ENCODE results near the gene SH3BP5L.
"Not testable (repeated sequence)": the region's sequence is repeated elsewhere in the genome, so short reads cannot be mapped to it uniquely, and the experiment has no call there.

SH3BP5L gene

DNA sequence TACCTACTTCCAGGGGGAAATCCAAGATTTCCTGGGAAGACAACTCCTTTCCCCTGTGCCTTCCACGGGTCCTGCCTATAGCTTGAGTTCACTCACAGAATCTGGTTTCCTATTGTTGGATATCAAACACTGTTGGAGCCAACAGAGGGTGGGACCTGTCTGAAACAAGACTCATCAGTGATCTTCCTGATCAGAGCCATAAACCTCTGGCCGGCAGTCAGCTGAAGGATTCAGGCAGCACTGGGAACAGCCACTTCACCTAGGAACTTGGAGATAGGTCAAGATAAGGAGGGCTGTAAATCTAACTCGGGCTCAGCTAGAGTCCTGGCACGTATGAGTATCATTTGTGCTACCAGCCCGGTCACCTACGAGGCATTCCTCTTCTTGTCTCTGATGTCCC lies 23.3 kb downstream of the SH3BP5L start:
- Mint-ChIP-seq H3K27me3 (ENCODE audit: low read depth) (peaks cover 16% of the 10 kb centered on the region), H3K4me3 (no peak overlapping the region), H3K4me1 (ENCODE audit: low read depth) (peaks cover 4% of the 10 kb centered on the region), H3K27ac (no peak overlapping the region), H3K9me3 (no peaks in the 10 kb centered on the region), H3K36me3 (ENCODE audit: low read depth) (no peaks in the 10 kb centered on the region)
- no peak for DNase-seq (ENCODE audit: low spot score)

DNA sequence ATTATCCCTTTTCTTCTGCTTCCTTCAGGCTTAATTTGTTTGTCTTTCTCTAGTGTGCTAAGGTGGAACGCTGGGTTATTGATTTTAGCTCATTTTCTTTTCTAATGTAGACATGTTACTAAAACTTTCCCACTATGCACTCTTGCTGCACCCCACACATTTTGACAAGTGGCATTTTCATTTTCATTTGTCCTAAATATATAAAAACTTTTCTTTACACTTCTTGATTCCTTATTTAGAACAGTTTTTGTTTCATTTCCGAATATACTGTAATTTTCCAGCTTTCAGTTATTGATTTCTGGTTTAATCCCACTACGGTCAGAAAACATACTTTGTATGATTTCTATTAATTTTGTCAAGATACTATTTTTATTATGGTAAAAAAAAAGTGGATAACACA lies 25.3 kb downstream of the SH3BP5L start:
- Mint-ChIP-seq H3K9me3 (no peaks in the 10 kb centered on the region), H3K36me3 (ENCODE audit: low read depth) (no peaks in the 10 kb centered on the region), H3K4me3 (no peak overlapping the region), H3K27me3 (ENCODE audit: low read depth) (peaks cover 26% of the 10 kb centered on the region), H3K27ac (no peak overlapping the region), H3K4me1 (ENCODE audit: low read depth) (peaks cover 4% of the 10 kb centered on the region)
- no peak for DNase-seq (ENCODE audit: low spot score)

DNA sequence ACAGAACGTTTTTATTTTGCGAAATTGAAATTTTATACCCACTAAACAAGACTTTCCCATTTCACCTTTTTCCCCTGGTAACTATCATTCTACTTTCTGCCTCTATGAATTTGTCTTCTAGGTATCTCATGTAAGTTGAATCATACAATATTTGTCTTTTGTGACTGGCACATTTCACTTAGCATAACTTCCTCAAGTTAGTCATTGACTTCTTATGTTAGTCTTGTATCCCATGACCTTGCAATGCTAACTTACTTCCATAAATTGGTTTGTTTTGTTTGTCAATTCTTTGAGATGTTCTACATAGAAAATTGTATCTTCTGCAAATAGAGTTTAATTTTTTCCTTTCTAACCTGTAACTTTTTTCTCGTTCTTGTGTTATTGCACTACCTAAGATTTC lies 26.9 kb downstream of the SH3BP5L start:
- peaks cover 26% of the 10 kb centered on the region for H3K27me3 Mint-ChIP-seq (ENCODE audit: low read depth)
- peaks cover 3% of the 10 kb centered on the region for H3K4me1 Mint-ChIP-seq (ENCODE audit: low read depth)
- DNase-seq (ENCODE audit: low spot score) = no peak
- no peaks in the 10 kb centered on the region for H3K36me3 Mint-ChIP-seq (ENCODE audit: low read depth)
- no peak overlapping the region for H3K27ac Mint-ChIP-seq
- H3K9me3 Mint-ChIP-seq = no peaks in the 10 kb centered on the region
- no peak overlapping the region for H3K4me3 Mint-ChIP-seq

DNA sequence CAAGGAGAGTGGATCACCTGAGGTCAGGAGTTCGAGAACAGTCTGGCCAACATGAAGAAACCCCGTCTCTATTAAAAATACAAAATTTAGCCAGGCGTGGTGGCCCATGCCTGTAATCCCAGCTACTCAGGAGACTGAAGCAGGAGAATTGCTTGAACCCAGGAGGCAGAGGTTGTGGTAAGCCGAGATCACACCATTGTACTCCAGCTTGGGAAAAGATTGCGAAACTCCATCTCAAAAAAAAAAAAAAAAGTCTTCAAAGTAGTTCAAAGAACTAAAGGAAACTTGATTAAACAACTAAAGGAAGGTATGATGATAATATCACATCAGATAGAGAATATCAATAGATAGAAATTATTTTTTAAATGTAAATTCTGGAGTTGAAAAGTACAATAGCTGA lies 31.1 kb downstream of the SH3BP5L start:
- not testable (repeated sequence) for DNase-seq (ENCODE audit: low spot score); H3K4me3 Mint-ChIP-seq; H3K4me1 Mint-ChIP-seq (ENCODE audit: low read depth); H3K9me3 Mint-ChIP-seq; H3K36me3 Mint-ChIP-seq (ENCODE audit: low read depth); H3K27ac Mint-ChIP-seq
- H3K27me3 Mint-ChIP-seq (ENCODE audit: low read depth) = peaks cover 21% of the 10 kb centered on the region

DNA sequence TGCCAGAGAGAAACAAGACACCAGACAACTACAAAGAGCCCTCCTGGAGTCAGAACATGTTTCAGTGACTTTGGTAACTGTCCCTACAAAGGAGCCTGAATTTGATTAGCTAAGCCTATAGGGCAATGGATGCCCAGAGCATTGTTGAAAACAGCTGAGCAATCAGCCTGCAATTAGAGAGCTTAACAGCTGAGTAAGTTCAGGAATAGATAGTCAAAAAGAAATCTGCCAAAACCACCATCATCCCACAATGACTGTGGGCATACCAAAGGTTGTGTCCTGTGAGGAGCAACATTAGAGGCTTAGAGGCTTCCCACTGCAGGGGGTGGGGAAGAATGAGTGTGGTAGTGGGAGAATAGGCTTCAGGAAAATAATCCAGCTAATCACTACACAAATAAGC lies 32.1 kb downstream of the SH3BP5L start:
- H3K9me3 Mint-ChIP-seq = no peaks in the 10 kb centered on the region
- no peak overlapping the region for H3K27ac Mint-ChIP-seq
- H3K4me3 Mint-ChIP-seq = no peak overlapping the region
- DNase-seq (ENCODE audit: low spot score) = peak; percentile 30
- no peaks in the 10 kb centered on the region for H3K36me3 Mint-ChIP-seq (ENCODE audit: low read depth)
- H3K27me3 Mint-ChIP-seq (ENCODE audit: low read depth) = peaks cover 17% of the 10 kb centered on the region
- peaks cover 6% of the 10 kb centered on the region for H3K4me1 Mint-ChIP-seq (ENCODE audit: low read depth)

DNA sequence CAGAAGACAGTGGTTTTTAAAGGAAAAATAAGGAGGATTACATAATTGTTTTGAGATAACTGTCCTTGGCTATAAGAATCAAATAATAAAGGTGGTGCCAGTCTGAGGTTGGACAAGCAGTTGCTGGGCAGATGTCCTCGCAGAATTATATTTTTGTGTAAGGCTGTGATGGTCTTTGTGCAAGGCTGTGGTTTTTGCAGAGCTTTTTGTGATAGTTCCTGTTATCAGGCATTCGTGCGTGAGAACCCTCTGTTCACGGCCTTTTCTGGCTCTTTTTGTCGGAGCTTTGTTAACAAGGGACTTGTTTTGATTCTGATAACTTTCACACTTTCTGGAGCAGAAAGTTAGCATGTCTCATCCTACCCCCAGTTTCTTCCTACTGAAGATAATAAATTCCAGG lies 33.4 kb downstream of the SH3BP5L start:
- H3K4me1 Mint-ChIP-seq (ENCODE audit: low read depth) = peaks cover 6% of the 10 kb centered on the region
- no peak overlapping the region for H3K4me3 Mint-ChIP-seq
- H3K36me3 Mint-ChIP-seq (ENCODE audit: low read depth) = no peaks in the 10 kb centered on the region
- peaks cover 9% of the 10 kb centered on the region for H3K27me3 Mint-ChIP-seq (ENCODE audit: low read depth)
- DNase-seq (ENCODE audit: low spot score) = no peak
- no peak overlapping the region for H3K27ac Mint-ChIP-seq
- H3K9me3 Mint-ChIP-seq = no peaks in the 10 kb centered on the region

DNA sequence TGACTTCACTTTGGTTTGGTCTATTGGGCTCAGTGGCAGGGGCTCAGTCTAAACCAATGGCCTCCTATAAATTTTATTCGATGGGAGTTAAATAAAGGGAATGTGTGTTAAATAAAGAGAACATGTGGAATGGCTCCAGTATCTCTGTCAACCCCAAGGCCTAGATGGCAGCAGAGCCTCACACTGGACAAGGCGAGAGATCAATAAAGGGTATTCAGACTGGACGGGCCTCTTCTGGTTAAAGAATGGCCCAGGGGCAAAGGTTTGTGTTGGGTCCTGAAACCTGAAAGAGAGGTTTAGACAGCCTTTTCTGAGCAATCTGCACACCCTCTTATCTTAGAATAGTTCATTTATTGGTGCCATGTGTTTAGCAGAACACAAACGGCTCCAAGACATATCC lies 34.7 kb downstream of the SH3BP5L start:
- no peaks in the 10 kb centered on the region for H3K9me3 Mint-ChIP-seq
- no peak for DNase-seq (ENCODE audit: low spot score)
- H3K4me3 Mint-ChIP-seq = no peak overlapping the region
- peaks cover 1% of the 10 kb centered on the region for H3K27me3 Mint-ChIP-seq (ENCODE audit: low read depth)
- H3K36me3 Mint-ChIP-seq (ENCODE audit: low read depth) = no peaks in the 10 kb centered on the region
- H3K27ac Mint-ChIP-seq = no peak overlapping the region
- H3K4me1 Mint-ChIP-seq (ENCODE audit: low read depth) = peaks cover 6% of the 10 kb centered on the region

DNA sequence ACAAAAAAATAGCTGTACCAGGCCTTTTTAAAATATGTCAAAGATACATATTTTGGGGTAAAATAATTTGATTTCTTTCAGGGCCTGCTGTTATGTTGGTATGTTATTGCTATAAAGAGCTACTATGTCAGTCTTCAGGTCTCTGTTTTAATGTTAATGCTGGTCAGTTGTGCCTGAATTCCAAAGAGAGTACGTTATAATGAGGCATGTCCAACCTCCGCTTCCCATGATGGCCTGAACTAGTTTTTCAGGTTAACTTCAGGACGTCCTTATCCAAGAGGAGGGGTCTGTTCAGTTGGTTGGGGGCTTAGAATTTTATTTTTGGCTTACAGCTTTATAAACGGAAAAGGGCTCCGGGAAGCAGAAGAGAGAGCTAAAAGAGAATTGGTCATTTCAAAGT lies 35.3 kb downstream of the SH3BP5L start:
- H3K9me3 Mint-ChIP-seq = no peaks in the 10 kb centered on the region

DNA sequence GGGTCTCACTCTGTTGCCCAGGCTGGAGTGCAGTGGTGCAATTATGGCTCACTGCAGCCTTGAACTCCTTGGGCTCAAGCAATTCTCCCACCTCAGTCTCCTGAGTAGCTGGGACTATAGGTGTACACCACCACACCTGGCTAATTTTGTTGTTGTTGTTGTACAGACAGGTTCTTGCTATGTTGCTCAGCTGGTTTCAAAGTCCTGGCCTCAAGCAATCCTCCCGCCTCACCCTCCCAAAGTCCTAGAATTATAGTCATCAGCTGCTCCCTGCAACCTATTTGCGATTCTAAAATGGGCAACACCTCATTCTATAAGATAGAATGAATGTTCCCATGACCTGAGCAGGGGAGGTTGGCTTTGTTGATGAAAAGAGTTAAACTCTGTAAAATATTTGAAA lies 36.4 kb downstream of the SH3BP5L start:
- H3K27ac Mint-ChIP-seq; H3K4me1 Mint-ChIP-seq (ENCODE audit: low read depth); H3K36me3 Mint-ChIP-seq (ENCODE audit: low read depth); H3K9me3 Mint-ChIP-seq; DNase-seq (ENCODE audit: low spot score); H3K4me3 Mint-ChIP-seq; H3K27me3 Mint-ChIP-seq (ENCODE audit: low read depth): not testable (repeated sequence)

More for the DNA sequence above, 35.3 kb downstream of the SH3BP5L start:
- H3K27me3 Mint-ChIP-seq (ENCODE audit: low read depth) = no peaks in the 10 kb centered on the region
- H3K27ac Mint-ChIP-seq = no peak overlapping the region
- no peaks in the 10 kb centered on the region for H3K36me3 Mint-ChIP-seq (ENCODE audit: low read depth)
- no peak for DNase-seq (ENCODE audit: low spot score)
- H3K4me3 Mint-ChIP-seq = no peak overlapping the region
- H3K4me1 Mint-ChIP-seq (ENCODE audit: low read depth) = peaks cover 6% of the 10 kb centered on the region

DNA sequence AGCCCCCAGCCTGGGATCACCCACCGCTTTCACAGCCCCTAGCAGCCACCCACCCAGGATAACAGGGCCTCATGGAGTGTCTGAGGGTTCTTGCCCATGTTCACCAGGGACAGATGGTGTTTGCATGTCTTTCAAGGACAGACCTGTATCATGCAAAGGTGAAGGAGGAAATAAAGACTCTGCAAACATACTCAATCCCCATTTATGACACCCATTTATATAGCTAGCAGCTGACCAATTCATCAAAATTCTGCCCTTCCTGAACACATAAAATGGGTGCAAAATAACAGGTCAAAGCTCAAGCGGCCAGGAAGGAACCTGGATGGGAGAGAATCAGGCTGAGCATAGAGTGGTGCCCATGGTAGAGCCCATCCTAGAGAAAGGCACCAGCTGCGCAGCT lies 37.4 kb downstream of the SH3BP5L start:
- Mint-ChIP-seq H3K27me3 (ENCODE audit: low read depth) (no peaks in the 10 kb centered on the region), H3K4me3 (no peak overlapping the region), H3K27ac (no peak overlapping the region)

DNA sequence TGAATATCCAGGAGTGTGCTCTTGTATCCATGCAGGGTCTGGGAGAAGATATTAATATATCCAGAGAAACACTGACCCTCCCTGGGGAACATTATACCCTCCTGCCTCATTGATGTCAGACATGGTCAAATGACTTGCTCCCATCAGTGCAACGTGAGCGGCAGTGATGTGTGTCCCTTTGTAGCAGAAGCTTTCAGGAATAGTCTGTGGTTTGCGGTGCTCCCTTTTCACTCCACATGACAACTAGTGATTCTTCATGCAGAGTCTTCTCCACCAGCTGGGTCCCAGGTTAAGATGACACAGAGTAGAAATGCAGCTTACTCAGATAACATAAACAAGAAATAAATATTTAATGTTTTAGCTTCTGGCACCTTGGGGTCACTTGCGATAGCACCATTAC lies 38.3 kb downstream of the SH3BP5L start:
- no peaks in the 10 kb centered on the region for H3K27me3 Mint-ChIP-seq (ENCODE audit: low read depth)
- no peak overlapping the region for H3K27ac Mint-ChIP-seq
- DNase-seq (ENCODE audit: low spot score) = no peak
- H3K4me3 Mint-ChIP-seq = no peak overlapping the region
- no peaks in the 10 kb centered on the region for H3K4me1 Mint-ChIP-seq (ENCODE audit: low read depth)
- no peaks in the 10 kb centered on the region for H3K36me3 Mint-ChIP-seq (ENCODE audit: low read depth)
- H3K9me3 Mint-ChIP-seq = no peaks in the 10 kb centered on the region

More for the DNA sequence above, 37.4 kb downstream of the SH3BP5L start:
- Mint-ChIP-seq H3K36me3 (ENCODE audit: low read depth) (no peaks in the 10 kb centered on the region), H3K4me1 (ENCODE audit: low read depth) (no peaks in the 10 kb centered on the region), H3K9me3 (no peaks in the 10 kb centered on the region)
- DNase-seq (ENCODE audit: low spot score) = no peak

DNA sequence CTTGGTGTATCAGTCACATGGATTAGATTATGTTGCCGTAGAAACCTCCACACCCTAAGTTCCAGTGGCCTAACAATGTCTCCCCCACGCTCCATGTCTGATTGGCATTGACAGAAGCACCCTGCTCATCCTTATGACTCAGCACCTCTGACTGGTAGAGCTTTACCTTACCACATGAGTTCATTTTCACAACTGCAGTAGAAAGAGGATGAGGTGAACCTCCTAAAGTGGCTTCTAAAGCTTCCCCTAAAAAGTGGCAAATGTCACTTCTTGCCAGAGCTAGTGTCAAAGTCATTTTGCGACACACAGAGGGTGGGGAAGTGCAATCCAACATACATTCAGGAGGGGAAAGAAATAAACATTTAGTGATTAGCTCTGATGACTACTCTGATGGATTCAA lies 39.6 kb downstream of the SH3BP5L start:
- DNase-seq (ENCODE audit: low spot score) = no peak
- Mint-ChIP-seq H3K27ac (no peak overlapping the region), H3K9me3 (peaks cover 5% of the 10 kb centered on the region), H3K27me3 (ENCODE audit: low read depth) (no peaks in the 10 kb centered on the region), H3K4me3 (no peak overlapping the region), H3K4me1 (ENCODE audit: low read depth) (no peaks in the 10 kb centered on the region), H3K36me3 (ENCODE audit: low read depth) (no peaks in the 10 kb centered on the region)

DNA sequence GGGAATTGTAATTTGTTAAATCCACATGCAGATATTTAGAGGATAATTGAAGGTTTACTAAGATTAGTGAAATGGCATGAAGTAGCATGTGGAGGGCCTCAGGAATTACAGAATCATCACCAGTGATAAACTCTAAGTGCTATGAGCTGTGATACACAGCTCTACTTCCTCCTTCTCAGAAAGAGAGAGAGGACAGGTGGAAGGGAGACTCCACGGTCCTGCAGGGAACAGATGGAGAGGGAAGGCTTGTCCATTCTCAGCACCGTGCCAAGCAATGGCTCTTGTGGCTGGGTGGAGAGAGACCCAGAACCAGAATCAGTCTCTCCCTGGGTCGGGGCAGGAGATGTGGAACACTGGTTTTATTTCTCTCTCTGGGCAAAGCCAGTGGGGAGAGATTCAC lies 42.3 kb downstream of the SH3BP5L start:
- Mint-ChIP-seq H3K27ac (no peak overlapping the region), H3K36me3 (ENCODE audit: low read depth) (no peaks in the 10 kb centered on the region), H3K27me3 (ENCODE audit: low read depth) (no peaks in the 10 kb centered on the region), H3K4me3 (no peak overlapping the region), H3K4me1 (ENCODE audit: low read depth) (no peaks in the 10 kb centered on the region), H3K9me3 (peaks cover 5% of the 10 kb centered on the region)
- DNase-seq (ENCODE audit: low spot score) = no peak

DNA sequence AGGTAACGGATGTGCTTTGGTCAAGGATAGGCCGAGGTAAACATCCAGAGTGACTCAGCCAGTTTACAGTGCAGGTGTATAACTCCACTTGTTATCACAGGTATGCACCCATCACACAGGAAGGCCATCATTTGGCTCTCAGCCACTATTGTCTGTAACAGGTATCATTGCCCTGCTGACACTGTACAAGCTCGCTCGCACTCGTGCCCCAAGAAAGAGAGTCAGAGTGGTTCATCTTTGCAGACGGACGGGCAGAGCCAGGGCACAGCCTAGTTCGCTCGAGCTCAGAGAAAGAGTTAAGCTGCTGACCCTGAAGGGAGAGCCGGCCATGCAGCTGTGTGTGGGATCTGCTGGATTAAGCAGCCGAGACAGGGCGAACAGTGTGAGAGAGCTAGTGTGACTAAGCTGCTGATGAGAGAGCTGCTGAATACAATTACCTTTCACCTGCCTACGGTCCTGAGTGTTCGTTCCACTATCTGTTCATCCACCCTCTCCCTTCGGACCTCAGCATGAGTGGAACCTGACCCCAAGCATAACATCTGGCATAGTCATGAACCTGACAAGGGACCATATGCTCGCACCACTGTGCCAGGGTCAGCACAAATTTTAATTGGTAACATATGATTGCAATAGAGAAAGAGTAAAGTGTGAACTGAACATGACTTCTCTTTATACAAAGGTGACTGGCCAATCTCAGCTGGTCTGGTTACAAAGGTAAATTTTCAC lies 43.1 kb downstream of the SH3BP5L start:
- Mint-ChIP-seq H3K9me3 (peaks cover 5% of the 10 kb centered on the region), H3K4me3 (no peak overlapping the region), H3K4me1 (ENCODE audit: low read depth) (no peaks in the 10 kb centered on the region), H3K27me3 (ENCODE audit: low read depth) (no peaks in the 10 kb centered on the region), H3K36me3 (ENCODE audit: low read depth) (no peaks in the 10 kb centered on the region), H3K27ac (no peak overlapping the region)
- DNase-seq (ENCODE audit: low spot score) = no peak

DNA sequence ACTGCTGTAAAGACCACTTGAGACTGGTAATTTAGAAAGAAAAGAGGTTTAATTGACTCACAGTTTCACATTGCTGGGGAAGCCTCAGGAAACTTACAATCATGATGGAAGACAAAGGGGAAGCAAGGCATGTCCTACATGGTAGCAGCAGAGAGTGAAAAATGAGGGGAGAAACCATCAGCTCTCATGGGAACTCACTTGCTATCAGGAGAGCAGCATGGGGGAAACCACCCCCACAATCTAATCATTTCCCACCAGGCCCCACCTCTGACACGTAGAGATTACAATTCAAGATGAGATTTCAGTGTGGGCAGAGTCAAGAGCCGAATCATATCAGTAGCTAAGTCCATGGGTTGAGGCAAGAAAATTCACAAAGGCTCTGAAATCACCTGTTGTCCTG lies 46.4 kb downstream of the SH3BP5L start:
- peaks cover 5% of the 10 kb centered on the region for H3K9me3 Mint-ChIP-seq
- no peaks in the 10 kb centered on the region for H3K4me1 Mint-ChIP-seq (ENCODE audit: low read depth)
- H3K4me3 Mint-ChIP-seq = no peak overlapping the region
- H3K36me3 Mint-ChIP-seq (ENCODE audit: low read depth) = no peaks in the 10 kb centered on the region
- H3K27ac Mint-ChIP-seq = no peak overlapping the region
- H3K27me3 Mint-ChIP-seq (ENCODE audit: low read depth) = no peaks in the 10 kb centered on the region
- no peak for DNase-seq (ENCODE audit: low spot score)
